Stomach (tissue), 4 donors: ENCODE data around the gene P2RX4.

ENCODE experiments used
- EP300 ChIP-seq: sonication (generic); formaldehyde crosslinking; IDR thresholded peaks from one replicate; pipeline ENCODE4 v1.6.1; 2017; ENCODE audit warnings: antibody characterized with exemption
- POLR2A ChIP-seq, 4 donors: fragments of 450-650 bp; IDR thresholded peaks; one replicate each; pipeline ENCODE4 v1.6.1; 2016; ENCODE audit warnings: antibody characterized with exemption in 4 of 4, control low read depth in 2 of 4, mild to moderate bottlenecking in 1 of 4, moderate library complexity in 1 of 4
- POLR2AphosphoS5 ChIP-seq, 3 donors: sonication (generic); formaldehyde crosslinking; IDR thresholded peaks; one replicate each; pipeline ENCODE4 v1.6.1; 2016; ENCODE audit warnings: antibody characterized with exemption in 3 of 3
- TF ChIP-seq, protein P1 (sequence below), 7 experiments: fragments of 450-650 bp in 4 of 7; fragments of 200-600 bp in 3 of 7; sonication (generic) in 3 of 7; IDR thresholded peaks; one replicate each; pipeline ENCODE4 v1.5.1; 2016 to 2019; ENCODE audit warnings: antibody characterized with exemption in 7 of 7, control low read depth in 2 of 7, mild to moderate bottlenecking in 1 of 7

DNA sequence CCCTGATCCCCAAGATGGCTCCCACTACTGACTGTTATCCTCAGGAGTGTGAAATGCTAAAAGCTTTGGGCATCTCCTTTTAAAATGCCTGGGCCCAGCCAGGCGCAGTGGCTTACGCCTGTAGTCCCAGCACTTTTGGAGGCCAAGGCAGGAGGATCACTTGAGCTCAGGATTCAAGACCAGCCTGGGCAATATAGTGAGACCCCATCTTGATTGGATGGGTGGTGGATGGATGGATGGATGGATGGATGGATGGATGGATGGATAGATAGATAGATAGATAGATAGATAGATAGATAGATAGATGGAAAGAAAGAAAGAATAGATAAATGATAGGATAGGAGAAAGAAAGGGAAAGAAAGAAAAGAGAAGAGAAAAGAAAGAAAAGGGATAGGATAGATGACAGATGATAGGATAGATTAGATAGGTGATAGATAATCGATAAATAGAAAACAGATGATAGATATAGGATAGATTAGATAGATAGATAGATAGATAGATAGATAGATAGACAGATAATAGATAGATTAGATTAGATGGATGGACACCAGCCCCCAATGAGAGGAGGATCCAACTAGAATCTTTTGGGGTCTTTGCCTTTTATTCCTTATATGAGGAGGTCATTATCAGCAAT lies 9.5 kb downstream of the P2RX4 start:
- TF ChIP-seq, protein P1, sequence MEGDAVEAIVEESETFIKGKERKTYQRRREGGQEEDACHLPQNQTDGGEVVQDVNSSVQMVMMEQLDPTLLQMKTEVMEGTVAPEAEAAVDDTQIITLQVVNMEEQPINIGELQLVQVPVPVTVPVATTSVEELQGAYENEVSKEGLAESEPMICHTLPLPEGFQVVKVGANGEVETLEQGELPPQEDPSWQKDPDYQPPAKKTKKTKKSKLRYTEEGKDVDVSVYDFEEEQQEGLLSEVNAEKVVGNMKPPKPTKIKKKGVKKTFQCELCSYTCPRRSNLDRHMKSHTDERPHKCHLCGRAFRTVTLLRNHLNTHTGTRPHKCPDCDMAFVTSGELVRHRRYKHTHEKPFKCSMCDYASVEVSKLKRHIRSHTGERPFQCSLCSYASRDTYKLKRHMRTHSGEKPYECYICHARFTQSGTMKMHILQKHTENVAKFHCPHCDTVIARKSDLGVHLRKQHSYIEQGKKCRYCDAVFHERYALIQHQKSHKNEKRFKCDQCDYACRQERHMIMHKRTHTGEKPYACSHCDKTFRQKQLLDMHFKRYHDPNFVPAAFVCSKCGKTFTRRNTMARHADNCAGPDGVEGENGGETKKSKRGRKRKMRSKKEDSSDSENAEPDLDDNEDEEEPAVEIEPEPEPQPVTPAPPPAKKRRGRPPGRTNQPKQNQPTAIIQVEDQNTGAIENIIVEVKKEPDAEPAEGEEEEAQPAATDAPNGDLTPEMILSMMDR (IDR thresholded peaks at IDR 0.05), result no peak
- TF ChIP-seq POLR2A (IDR thresholded peaks at IDR 0.05) (no peak), POLR2AphosphoS5 (IDR thresholded peaks at IDR 0.05) (no peak), EP300 (no peak)
